NCI-H510A (cell line): ENCODE data around the gene HIC1.
"Not testable (repeated sequence)": the region's sequence is repeated elsewhere in the genome, so short reads cannot be mapped to it uniquely, and the experiment has no call there.

Experiments used
- DNase-seq: peaks from one replicate; lab custom pipeline; 2025; lab: John Stamatoyannopoulos, UW

HIC1 gene, protein sequence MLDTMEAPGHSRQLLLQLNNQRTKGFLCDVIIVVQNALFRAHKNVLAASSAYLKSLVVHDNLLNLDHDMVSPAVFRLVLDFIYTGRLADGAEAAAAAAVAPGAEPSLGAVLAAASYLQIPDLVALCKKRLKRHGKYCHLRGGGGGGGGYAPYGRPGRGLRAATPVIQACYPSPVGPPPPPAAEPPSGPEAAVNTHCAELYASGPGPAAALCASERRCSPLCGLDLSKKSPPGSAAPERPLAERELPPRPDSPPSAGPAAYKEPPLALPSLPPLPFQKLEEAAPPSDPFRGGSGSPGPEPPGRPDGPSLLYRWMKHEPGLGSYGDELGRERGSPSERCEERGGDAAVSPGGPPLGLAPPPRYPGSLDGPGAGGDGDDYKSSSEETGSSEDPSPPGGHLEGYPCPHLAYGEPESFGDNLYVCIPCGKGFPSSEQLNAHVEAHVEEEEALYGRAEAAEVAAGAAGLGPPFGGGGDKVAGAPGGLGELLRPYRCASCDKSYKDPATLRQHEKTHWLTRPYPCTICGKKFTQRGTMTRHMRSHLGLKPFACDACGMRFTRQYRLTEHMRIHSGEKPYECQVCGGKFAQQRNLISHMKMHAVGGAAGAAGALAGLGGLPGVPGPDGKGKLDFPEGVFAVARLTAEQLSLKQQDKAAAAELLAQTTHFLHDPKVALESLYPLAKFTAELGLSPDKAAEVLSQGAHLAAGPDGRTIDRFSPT

DNA sequence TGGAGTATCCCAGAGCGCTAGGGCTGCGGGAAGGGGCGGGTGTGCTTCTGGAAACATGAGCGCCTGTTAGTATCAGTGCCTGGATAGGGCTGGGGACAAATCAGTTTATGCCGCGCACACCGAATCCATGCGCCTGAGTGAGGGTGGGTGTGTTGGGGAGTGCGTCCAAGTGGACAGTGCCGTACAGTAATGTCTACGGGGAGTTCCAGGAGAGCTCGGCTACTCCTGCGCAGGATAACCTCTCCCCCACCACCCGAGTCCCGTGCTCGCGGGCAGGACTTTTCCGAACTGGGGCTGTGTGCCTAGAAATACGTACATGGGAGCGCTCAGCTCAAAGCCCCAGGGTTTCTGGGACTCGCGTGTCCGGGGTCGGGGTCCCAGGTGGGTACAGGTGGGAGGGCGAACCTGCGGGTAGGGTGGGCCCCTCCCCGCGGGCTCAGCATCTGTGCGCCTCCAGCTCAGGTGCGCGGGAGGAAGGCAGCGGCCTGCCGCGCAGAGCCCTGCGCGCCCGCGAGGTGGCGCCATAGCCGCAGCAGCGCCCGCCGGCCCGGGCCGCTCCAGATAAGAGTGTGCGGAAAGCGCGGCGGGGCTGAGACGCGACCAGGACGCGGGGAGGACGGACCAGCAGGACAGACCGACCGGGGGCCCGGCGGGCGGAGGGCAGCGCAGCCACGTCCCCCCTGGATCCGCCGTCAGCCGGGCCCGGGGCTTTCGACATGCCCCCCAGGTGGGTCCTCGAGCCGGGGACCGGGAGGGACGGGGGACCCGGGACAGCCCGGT lies at the start of gene HIC1:
TSS of gene HIC1 (plus strand) at position 592 of the 780 bp plus-strand sequence. CDS start 1,588 bp downstream, outside the sequence.
- DNase-seq, result no peak

DNA sequence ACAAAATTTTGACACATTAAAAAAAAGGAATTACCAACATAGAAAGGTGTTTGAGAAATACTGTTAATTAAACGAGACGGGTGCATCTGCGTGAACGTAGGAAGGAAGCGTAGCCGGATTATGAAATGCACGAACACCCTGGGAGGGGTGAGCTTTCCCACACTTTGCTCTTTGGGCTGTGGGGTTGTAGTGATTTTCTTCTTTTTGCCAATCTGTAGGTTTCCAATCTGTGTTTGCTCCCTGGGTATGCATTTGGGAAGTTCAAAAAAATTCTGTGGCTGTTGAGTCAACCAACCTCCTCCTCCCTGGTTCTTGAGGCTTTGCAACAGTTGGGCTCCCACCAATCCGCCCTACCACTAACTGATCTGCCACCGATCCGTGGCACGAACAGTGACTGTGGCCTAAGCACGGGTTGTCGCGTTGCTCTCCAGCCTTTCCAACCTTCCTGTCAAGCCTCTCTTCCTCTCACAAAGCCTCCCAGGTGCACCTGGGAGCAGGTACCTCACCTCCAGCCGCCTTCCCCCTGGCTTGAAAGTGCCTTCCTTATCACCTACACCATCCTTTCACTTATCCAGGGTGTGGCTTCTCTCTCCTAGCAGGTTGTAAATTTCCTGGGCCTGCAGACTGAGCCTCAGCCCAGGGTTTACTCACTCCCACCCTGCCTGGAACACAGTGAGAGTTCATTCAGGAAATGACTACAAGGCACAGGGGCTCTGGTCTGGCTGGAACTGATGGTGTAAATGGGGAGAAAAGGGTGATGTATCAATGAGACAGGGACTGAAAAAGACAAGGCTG lies 46.4 kb upstream of the HIC1 start:
- no peak for DNase-seq

DNA sequence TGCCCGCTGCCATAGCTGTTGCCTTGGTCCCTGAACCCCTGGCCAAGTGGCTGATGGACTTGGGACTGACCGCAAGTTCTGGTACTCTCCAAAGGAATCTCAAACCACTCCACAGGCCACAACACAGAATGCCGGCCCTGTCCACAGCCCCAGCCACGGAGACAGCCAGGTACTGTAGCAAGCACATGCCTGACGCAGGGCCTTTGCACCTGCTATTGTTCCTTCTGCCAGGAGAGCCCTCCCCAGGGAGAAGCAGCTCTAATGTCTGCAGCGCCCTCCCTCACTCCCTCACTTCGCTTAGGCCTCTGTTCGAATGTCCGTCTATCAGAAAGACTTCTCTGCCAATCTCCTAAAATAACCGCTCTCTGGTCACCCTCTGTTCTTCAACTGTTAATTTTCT lies 45.2 kb upstream of the HIC1 start:
- DNase-seq, result no peak

DNA sequence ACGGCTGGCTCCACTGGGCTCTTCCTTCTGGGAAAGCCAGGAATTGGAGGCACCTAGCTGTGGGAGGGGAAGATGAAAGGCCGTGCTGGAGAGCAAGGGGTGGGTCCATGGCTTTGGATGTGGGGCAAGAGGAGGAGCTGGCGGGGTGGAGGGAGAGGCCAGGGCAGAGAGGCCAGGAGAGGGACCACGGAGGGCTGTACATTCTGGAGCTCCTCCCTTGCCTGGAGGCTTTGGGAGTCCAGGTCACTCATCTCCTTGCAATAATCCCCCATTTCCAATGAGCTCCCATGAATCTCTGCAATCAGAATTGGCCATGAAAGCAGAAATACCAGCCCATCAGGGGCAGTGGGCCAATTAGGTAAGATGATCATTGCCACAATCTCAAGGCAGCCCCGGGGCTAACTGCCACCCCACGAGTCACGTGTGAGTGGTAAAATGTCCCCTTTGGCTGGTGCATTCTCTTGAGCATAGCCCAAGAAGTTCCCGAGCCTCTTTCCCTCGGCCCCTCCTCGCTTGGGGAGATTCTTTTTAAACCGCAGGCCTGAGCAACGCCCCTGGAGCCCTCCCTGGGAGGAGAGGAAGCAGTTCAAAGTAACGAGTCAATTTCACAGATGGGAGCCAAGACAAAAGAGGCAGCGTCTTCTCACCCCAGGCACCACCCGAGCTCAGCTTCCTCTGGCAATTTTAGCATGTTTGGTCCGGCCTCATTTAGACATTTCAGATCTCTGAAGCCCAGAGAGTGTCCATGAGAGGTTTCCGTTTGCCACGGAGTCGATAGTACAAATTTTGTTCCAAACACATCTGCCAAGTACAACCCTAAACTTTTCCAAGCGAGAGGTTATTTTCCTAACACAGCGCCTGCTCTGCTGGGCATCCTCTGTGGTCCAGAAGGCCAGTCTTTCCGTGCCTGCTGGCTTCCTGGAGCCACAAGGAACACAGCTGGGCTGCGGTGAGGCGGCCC lies 43.2 kb upstream of the HIC1 start:
- DNase-seq, result no peak

DNA sequence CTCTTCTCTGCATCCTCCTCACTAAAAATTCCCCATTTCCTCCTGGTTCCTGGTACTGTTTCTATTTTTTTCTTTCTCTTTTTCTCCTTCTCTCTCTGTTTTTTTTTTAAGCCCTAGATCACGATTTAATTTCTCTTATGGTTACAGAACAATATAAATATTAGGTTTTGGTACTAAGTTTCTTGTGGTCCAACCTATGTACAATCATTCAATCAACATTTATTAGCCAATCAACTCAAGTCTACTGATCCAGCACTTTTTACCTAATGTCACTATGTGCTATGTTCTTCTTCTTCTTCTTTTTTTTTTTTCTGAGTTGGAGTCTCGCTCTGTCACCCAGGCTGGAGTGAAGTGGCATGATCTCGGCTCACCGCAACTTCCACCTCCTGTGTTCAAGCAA lies 42.4 kb upstream of the HIC1 start:
- no peak for DNase-seq

DNA sequence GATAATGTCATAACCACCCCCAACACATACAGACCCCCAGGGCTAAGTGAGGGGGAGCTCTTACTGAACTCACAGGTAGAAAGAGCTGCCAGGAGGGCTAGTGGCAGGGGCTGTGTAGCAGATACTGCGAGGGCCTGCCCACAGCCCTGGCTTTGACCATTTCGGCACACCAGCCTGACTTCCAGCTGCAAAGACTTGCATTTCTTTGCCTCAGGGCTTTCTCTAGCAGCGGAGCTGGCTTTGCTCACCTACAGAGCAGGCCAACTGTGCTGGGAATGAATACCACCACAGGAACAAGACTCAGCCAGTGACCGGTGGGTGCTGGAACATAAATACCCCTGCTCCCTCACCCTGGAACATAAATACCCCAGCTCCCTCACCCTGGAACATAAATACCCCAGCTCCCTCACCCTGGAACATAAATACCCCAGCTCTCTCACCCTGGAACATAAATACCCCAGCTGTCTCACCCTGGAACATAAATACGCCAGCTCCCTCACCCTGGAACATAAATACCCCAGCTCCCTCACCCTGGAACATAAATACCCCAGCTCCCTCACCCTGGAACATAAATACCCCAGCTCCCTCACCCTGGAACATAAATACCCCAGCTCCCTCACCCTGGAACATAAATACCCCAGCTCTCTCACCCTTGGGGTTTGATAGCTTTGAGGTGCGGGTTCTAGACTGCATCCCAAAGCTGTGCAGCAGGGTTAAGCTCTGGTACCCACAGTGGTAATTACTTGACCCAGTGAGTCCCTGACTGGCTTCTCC lies 41.5 kb upstream of the HIC1 start:
- not testable (repeated sequence) for DNase-seq

DNA sequence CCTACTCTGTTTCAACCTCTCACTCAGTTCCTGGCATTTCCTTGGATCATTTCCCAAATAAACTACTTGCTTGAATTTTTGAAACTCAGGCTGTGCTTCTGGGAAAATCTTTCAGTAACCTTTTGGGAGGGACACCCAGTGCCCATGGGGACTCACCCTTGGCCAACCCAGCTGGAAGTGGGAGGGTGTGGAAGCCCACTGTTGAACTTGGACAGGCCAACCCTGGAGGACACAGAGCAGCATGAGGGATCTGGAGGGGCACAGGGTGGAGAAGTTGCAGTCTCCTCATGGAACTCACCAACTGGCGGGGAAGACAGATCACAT lies 40.9 kb upstream of the HIC1 start:
- DNase-seq, result no peak

DNA sequence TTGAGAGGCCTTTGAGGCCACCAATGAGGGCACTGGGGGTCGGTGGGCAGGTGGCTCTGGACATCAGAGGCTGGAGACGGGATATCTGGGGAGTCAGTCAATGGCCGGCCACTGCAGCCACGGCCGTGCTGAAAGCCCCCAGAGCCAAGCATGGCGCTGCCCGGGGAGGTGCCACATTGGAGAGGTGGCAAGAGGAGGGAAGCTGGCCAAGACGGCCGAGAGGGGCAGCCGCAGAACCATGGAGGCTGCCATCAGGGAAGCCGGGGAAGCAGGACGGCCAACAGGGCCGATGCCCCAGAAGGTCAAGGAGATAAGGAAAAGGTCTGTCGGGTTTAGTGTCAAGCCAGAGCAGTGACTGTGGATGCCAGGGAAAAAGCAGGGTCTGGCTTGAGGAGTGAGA lies 39.6 kb upstream of the HIC1 start:
- DNase-seq, result no peak

DNA sequence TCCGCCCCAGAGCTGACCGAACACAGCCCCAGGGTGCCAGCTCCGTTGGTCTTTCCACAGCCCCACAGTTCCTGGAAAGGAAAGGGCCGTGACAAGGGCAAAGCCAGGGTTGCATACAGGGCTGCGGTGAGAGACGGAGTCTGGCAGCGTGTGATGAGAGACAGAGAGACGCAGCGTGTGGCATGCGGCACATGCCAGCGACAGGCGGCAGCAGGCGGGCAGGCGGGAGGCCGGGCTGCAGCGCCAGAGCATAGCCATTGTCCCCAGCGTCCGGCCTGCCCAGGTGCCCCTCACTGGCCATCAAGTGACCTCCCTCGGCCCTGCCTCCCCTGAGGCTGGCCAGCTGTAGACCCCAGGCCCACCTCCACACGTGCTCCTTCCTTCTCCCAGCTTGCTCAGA lies 38.4 kb upstream of the HIC1 start:
- DNase-seq, result no peak

DNA sequence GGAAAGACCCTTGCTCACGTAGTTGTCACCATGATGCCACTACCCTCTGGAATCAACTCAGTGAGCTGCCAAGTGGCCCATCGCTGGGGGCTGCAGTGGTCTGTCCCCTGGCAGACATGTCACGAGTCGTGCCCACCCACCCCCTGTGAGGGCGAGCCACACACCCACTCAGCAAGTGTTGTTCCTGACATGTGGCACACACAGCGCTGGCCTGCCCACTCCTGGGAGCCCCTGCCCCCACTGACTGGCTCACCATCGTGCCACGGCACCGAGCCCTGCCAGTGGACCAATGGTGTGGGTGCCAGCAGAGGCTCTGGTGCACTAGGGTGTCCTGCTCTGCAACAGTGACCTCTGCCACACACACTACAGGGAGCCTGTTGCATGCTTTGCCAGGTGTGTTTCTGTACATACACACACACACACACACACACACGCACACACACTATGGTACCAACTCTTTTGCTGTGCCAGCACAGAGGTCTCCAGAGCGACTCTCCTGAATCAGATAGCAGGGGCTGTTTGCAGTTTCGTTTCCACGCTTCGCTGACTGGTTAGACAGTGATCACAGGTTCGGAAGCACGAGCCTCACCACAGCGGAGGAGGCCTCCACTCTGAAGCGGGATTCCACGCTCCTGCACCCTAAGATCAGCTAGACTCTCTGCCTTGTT lies 37.5 kb upstream of the HIC1 start:
- DNase-seq, result no peak

DNA sequence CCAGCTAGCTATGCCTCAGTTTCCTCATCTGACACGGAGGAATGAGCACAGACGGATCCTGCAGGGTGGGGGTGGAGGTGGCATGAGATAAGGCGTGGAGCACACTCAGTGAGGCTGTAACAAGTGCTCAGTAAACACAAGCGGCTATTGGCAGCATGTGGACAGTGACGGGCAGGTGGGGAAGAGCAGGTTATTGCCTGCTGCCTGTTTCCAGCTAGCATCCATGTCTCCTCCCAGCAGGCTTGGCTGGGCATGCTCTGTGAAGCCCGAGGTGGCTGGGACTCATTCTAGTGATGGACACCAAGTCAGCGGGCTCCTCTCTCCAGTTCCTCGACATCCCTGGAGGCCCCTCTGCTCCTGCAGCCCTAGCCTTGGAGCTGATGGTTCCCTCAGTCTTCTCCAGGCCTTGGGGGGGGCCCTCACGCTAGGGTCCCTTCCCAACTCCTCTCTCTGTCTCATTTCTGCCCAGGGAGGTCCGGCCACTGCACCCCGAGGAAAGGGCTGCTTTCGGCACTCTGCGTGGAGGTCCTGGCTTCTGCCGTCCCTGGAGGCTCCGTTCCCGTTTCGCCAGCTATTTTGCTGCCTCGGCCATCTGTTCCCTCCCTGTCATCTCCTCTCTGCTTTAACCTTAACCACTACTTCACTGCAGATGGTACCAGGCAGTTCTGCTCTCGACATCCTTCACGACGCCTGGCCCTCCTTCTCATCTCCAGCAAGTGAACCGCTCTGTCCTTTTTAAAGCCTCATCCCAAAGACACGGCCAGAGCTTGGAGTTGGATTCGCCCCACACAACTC lies 36.0 kb upstream of the HIC1 start:
- peak; percentile 67 for DNase-seq

DNA sequence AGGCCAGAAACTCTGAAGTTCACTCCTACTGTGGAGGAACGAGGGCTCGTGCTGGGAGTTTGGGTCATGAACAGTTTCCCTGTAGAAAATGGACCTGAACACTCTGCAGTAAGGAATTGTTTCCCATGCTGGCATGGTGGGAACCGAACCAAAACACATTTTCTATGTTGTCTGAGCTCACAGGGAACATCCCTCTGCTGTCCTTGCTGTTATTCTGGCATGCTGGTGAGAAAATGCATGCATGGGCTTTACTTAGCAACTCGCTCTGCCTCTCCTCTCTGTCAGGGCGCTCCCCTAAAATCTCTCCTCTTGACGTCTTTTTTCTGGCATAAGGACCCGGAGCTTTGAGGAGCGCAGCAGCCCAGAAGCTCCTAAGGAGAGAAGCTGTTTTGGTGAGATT lies 35.2 kb upstream of the HIC1 start:
- no peak for DNase-seq

DNA sequence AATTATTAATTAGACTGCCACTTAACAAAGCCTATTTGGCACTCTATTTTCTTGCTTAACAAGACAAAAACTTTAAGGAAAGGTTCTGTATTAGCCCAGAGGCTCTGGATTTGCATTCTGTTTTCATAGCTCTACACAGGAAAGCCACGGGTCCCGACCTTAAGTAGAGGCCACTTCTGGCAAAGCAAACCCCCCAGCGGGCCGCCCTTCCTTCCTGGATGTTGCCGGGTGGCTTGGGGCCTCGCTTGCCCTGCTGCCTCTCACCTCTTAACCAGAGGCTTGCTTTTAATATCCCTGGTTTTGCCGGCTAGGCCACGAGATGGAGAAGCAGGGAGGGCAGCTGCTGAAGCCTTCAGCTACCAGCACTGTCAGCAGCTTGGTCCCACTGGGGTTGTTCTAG lies 34.2 kb upstream of the HIC1 start:
- no peak for DNase-seq

DNA sequence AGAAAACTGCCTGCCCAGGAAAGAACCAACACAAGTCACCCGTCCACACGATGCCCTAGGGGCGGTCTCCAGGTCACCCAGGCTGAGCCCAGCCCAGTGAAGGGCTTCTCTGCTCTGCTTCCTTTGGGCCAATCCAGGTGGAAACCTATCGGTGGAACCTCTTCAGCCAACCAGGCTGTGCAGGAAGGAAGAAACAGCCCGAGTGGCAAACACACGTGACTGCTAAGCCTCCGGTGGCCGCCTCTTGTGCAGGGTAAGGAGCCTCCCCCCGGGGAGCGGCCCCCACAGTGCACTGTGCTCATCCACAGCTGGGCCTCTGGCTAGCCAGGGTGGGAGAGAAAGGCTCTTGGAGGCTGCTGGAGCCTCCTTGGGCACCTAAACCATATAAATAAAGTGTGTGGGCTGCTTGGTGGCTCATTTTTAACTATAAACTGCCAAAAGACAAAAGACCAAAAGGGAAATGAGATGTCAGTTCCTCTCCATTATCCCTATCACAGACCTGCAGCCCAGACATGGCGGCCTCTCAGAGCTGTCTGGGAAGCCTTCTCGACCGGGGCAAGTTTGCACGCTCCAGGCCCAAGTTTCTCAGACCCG lies 32.2 kb upstream of the HIC1 start:
- DNase-seq, result no peak

DNA sequence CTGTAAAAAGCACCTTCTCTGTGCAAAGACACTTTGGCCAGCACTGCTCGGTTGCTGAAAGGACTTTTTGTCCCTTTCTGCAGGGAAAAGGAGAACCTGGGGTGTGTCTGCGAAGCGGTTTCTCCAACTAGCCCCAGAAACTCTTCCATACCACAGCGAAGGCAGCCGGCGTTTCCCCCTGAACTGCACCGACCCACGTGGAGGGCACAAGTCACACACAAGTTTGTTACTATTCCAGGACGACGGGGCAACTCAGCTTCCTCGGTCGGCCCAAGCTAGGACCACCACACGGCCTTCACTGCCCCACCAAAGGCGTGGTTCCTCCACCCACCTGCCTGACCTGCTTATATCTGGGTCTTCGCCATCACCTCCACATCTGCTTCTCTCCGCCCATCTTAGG lies 31.6 kb upstream of the HIC1 start:
- DNase-seq, result no peak

DNA sequence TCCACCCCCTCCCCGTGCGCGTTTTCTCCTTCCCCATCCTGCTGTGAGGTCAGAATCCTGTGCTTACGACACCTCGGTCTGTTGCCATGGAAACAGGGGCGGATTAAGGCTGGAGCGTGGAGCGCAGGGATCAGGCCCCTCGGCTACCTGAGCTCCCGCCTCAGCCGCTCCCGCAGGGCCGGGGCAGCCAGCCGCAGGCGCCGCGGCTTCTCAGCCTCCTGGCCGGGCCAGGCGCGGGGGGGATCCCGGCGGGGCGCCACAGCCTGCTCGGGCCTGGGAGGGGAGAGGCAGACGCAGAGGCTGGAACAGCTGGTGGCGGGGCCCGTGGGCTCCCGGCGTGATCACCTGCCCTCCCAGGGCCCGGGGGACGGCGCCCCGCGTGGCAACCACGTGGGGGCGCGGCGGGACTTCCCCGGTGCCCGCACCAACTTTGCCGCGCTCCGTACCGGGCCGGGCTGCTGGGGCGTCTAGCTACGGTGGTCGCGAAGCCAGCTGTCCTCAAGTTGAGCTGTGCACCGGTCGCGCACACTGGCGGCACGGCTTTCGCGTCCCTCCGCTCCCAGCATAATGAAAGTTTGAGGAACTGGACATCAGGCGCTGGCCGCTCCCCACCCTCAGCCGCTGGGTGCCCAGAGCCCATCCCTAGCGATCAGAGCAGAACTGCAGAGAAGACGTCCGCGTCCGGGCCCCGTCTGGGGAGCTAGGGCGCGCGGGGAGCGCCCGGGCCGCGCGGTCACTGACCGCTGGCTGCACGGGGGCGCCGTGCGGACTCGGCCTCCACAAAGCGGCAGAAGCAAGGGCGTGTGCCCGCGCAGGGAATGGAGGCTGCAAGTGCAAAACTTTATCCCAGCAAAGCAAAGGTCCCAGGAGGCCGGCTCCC lies 31.0 kb upstream of the HIC1 start:
- DNase-seq, result no peak

DNA sequence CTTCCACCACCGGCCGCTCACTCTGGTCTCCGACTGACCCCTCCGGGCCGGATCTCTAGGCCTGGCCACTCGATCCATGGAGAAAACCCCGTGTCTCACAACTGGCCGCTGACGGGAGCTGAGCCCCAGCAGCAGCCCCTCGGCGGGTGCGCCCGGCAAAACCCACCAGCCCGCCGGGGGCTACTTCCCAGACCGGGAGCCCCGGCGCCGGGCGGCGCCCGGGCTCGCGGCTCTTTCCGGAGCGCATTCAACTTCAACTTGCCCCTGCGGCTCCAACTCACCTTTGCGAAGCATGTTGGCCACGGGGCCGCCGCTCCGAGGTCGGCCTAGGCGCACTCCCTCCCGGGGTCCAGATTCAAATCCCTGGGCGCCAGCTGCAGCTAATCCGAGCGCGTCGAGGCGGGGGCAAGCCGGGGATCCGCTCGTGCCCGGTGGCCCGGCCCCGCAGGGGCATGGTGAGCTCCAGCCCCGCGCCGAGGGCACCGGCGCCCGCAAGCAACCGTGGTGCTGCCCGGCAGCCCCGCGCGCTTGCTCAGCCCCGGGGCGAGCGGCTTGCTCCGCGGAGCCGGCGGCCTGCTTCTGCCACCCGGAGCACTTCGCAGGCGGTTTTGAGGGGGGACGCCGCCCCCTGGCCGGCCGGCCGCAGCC lies 30.2 kb upstream of the HIC1 start:
- no peak for DNase-seq
